Thyroid gland (tissue), 4 donors: ENCODE data around the gene S100A12.

Experiments used
- POLR2A ChIP-seq, 2 donors: fragments of 450-650 bp; IDR thresholded peaks; one replicate each; pipeline ENCODE4 v1.6.1; 2017; ENCODE audit warnings: antibody characterized with exemption in 2 of 2, mild to moderate bottlenecking in 2 of 2, moderate library complexity in 1 of 2
- TF ChIP-seq, protein P1 (sequence below), 6 experiments: fragments of 200-600 bp in 3 of 6; fragments of 450-650 bp in 3 of 6; sonication (generic) in 3 of 6; IDR thresholded peaks; one replicate each; pipeline ENCODE4 v1.5.1; 2016 to 2019; ENCODE audit warnings: antibody characterized with exemption in 6 of 6, mild to moderate bottlenecking in 2 of 6, inconsistent platforms in 1 of 6, moderate library complexity in 1 of 6

DNA sequence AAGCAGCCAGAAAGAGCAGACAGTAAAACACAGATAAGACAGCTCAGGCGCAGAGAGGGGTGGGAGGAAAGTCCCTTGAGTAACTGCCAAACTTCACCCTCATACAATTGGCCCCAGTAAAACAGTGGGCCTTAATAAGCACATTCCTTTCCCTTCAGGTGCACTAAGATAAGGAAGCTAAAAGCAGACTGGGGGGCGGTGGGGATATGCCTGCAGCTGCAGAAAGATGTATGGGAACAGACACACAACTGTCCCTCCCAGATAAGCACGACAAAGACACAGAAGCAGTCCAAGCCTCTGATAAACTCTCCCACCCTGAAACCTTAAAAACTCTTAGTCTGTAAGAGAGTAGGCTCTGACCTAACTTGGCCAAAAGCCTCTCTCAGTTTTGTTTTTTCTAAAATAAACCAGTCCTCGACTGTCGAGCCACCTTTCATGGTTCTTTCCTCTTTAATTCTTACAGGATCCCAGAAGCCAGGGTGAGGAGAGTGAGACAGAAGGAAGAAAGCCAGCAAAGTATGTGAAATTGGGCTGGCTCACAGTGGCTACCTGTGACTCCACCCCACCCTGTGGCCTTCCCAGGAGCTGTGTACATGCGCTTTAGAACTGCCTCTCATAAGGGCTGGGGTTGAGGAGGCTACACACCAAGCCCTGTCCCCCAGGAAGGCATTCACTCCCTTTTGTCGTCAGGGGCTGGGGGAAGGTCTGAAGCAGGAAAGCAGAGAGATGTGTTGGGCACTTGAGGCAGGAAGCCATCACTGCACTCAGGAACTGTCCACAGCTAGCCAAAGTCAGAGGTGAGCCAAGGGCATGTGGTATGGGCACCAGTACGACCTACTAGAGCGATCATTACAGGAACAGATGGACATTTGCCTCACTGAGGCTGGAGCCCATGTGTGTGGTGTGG lies 31.4 kb downstream of the S100A12 start:
- TF ChIP-seq POLR2A (IDR thresholded peaks at IDR 0.05) = no peak
- TF ChIP-seq, protein P1, sequence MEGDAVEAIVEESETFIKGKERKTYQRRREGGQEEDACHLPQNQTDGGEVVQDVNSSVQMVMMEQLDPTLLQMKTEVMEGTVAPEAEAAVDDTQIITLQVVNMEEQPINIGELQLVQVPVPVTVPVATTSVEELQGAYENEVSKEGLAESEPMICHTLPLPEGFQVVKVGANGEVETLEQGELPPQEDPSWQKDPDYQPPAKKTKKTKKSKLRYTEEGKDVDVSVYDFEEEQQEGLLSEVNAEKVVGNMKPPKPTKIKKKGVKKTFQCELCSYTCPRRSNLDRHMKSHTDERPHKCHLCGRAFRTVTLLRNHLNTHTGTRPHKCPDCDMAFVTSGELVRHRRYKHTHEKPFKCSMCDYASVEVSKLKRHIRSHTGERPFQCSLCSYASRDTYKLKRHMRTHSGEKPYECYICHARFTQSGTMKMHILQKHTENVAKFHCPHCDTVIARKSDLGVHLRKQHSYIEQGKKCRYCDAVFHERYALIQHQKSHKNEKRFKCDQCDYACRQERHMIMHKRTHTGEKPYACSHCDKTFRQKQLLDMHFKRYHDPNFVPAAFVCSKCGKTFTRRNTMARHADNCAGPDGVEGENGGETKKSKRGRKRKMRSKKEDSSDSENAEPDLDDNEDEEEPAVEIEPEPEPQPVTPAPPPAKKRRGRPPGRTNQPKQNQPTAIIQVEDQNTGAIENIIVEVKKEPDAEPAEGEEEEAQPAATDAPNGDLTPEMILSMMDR (IDR thresholded peaks at IDR 0.05) = no peak
